ENCODE measurements around the gene MFSD2A. TPM values are rescaled to one million over a fixed set of nuclear protein-coding genes. Genes with fewer than 3 reads are reported as not detected.

The MFSD2A gene
- 4.0 to 5.9 TPM (median 4.6 TPM) in 5 replicates for total RNA-seq (2022; extraction: Qiagen RNA extraction; ENCODE audit: low read depth)

GRCh38 chr1:39954870-39955546, at the start of gene MFSD2A:
TSS of gene MFSD2A (plus strand) at chr1:39955145. CDS start at chr1:39955293, 148 bp downstream.

Other genes with a start within 250 kb of the MFSD2A start
- gene PPIE, start 216.3 kb upstream of the MFSD2A start, total RNA-seq (2022; extraction: Qiagen RNA extraction; ENCODE audit: low read depth): 39.1 to 40.2 TPM (median 39.7 TPM) in 5 replicates
- gene OXCT2, start 183.8 kb upstream of the MFSD2A start, total RNA-seq (2022; extraction: Qiagen RNA extraction; ENCODE audit: low read depth): 0.39 to 0.66 TPM (median 0.45 TPM) in 5 replicates
- 3.8 to 4.8 TPM (median 4.4 TPM) in 5 replicates for gene BMP8B, start 166.3 kb upstream of the MFSD2A start, total RNA-seq (2022; extraction: Qiagen RNA extraction; ENCODE audit: low read depth)
- gene TRIT1, start 71.6 kb upstream of the MFSD2A start, total RNA-seq (2022; extraction: Qiagen RNA extraction; ENCODE audit: low read depth): 16.0 to 18.3 TPM (median 16.6 TPM) in 5 replicates
- gene MYCL, start 53.2 kb upstream of the MFSD2A start, total RNA-seq (2022; extraction: Qiagen RNA extraction; ENCODE audit: low read depth): 1.1 to 1.6 TPM (median 1.3 TPM) in 5 replicates
- 208 to 265 TPM (median 230 TPM) in 5 replicates for gene CAP1, start 85.6 kb downstream of the MFSD2A start, total RNA-seq (2022; extraction: Qiagen RNA extraction; ENCODE audit: low read depth)
- gene PPT1, start 142.1 kb downstream of the MFSD2A start, total RNA-seq (2022; extraction: Qiagen RNA extraction; ENCODE audit: low read depth): 63.0 to 79.8 TPM (median 71.1 TPM) in 5 replicates
- 5.4 to 7.4 TPM (median 6.8 TPM) in 5 replicates for gene RLF, start 206.2 kb downstream of the MFSD2A start, total RNA-seq (2022; extraction: Qiagen RNA extraction; ENCODE audit: low read depth)

Data from A549 treated with DMSO at 1 μM for 4 hours (cell line).